Right lobe of liver (tissue), 4 donors: ENCODE results near the gene VRK3.

Experiments
- POLR2A ChIP-seq: fragments of 450-650 bp; IDR thresholded peaks from one replicate; pipeline ENCODE4 v1.6.1; 2017; ENCODE audit warnings: antibody characterized with exemption, mild to moderate bottlenecking
- TF ChIP-seq, protein P1 (sequence below), 4 donors: fragments of 200-600 bp in 3 of 4; fragments of 450-650 bp in 1 of 4; IDR thresholded peaks; one replicate each; pipeline versions ENCODE4 v1.5.1 to v1.8.0; 2016 to 2022; ENCODE audit warnings: antibody characterized with exemption in 4 of 4, mild to moderate bottlenecking in 2 of 4
- donor health status: DM: no; HTN: no; CAD: no.
- donor health status: DM: no; HTN: no; CAD: no.
- donor health status: DM: no; HTN: yes; CAD: no.

GRCh38 chr19:50007170-50007569, 18.0 kb downstream of the VRK3 start:
- TF ChIP-seq, protein P1, sequence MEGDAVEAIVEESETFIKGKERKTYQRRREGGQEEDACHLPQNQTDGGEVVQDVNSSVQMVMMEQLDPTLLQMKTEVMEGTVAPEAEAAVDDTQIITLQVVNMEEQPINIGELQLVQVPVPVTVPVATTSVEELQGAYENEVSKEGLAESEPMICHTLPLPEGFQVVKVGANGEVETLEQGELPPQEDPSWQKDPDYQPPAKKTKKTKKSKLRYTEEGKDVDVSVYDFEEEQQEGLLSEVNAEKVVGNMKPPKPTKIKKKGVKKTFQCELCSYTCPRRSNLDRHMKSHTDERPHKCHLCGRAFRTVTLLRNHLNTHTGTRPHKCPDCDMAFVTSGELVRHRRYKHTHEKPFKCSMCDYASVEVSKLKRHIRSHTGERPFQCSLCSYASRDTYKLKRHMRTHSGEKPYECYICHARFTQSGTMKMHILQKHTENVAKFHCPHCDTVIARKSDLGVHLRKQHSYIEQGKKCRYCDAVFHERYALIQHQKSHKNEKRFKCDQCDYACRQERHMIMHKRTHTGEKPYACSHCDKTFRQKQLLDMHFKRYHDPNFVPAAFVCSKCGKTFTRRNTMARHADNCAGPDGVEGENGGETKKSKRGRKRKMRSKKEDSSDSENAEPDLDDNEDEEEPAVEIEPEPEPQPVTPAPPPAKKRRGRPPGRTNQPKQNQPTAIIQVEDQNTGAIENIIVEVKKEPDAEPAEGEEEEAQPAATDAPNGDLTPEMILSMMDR (IDR thresholded peaks at IDR 0.05) = no peak
- TF ChIP-seq POLR2A = no peak
